ENCODE data around the gene RERE.

- TF ChIP-seq POLR2AphosphoS5 (IDR thresholded peaks at IDR 0.05; ENCODE audit: low read depth) (no peak), REST (IDR thresholded peaks at IDR 0.05; ENCODE audit: unreplicated experiment) (no peak), STAT1 (IDR thresholded peaks at IDR 0.05; ENCODE audit: unreplicated experiment) (no peak)
- TF ChIP-seq, protein P1, sequence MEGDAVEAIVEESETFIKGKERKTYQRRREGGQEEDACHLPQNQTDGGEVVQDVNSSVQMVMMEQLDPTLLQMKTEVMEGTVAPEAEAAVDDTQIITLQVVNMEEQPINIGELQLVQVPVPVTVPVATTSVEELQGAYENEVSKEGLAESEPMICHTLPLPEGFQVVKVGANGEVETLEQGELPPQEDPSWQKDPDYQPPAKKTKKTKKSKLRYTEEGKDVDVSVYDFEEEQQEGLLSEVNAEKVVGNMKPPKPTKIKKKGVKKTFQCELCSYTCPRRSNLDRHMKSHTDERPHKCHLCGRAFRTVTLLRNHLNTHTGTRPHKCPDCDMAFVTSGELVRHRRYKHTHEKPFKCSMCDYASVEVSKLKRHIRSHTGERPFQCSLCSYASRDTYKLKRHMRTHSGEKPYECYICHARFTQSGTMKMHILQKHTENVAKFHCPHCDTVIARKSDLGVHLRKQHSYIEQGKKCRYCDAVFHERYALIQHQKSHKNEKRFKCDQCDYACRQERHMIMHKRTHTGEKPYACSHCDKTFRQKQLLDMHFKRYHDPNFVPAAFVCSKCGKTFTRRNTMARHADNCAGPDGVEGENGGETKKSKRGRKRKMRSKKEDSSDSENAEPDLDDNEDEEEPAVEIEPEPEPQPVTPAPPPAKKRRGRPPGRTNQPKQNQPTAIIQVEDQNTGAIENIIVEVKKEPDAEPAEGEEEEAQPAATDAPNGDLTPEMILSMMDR (conservative IDR thresholded peaks at IDR 0.05; ENCODE audit: low read depth in 2 of 2) = no peak
Measured at GRCh38 chr1:8659593-8659992, 157.8 kb downstream of the RERE start.
